AG09309 (cell line): ENCODE data around the gene GADD45GIP1.
A peak's percentile ranks its signal among the peaks of the same experiment; 100 is the strongest.

Experiments used
- DNase-seq: peaks from one replicate; pipeline ENCODE4 v3.0.0-alpha.2; 2010; ENCODE audit warnings: low read depth
- H3K4me3 ChIP-seq: 2 replicates; pipeline ENCODE4 v1.5.1; 2011; ENCODE audit warnings: mild to moderate bottlenecking, low read depth, low read length, moderate library complexity; ENCODE audit not compliant: control insufficient read depth
- CTCF ChIP-seq: IDR thresholded peaks from 2 replicates; pipeline ENCODE4 v1.5.1; 2011; ENCODE audit warnings: mild to moderate bottlenecking, low read depth, low read length, inconsistent platforms; ENCODE audit not compliant: insufficient read depth, control insufficient read depth; ENCODE audit errors: missing control alignments

The GADD45GIP1 gene

GRCh38 chr19:12933287-12934072 is 23.5 kb downstream of the GADD45GIP1 start, which contains the start of gene FARSA:
FARSA (minus strand) TSS chr19:12933711; CDS start chr19:12933696, 15 bp downstream.
- DNase-seq = no peak
- TF ChIP-seq CTCF = no peak

GRCh38 chr19:12932392-12933286 is 24.4 kb downstream of the GADD45GIP1 start:
- H3K4me3 ChIP-seq = peak overlapping the region; percentile 89
- no peak for TF ChIP-seq CTCF
- DNase-seq = no peak

More at GRCh38 chr19:12933287-12934072, 23.5 kb downstream of the GADD45GIP1 start, which contains the start of gene FARSA:
- H3K4me3 ChIP-seq = peak within 1 kb of the TSS; percentile 89

- TF ChIP-seq CTCF = no peak
- no peak for DNase-seq
- H3K4me3 ChIP-seq = no peak overlapping the region
These were observed 26.9 kb downstream of the GADD45GIP1 start for GRCh38 chr19:12930002-12930645.

- H3K4me3 ChIP-seq = no peak overlapping the region
- DNase-seq = no peak
- no peak for TF ChIP-seq CTCF
These were observed 32.3 kb downstream of the GADD45GIP1 start for GRCh38 chr19:12924621-12925310.

- no peak for TF ChIP-seq CTCF
- H3K4me3 ChIP-seq = no peak overlapping the region
These were observed 34.1 kb downstream of the GADD45GIP1 start for GRCh38 chr19:12922959-12923358.

GRCh38 chr19:12921047-12921446 is 36.0 kb downstream of the GADD45GIP1 start:
- no peak overlapping the region for H3K4me3 ChIP-seq
- TF ChIP-seq CTCF = no peak
- no peak for DNase-seq

More at GRCh38 chr19:12922959-12923358, 34.1 kb downstream of the GADD45GIP1 start:
- DNase-seq = no peak
